Left hindlimb (tissue), 1 donor: ENCODE data around the gene CHTOP.
"Not testable (repeated sequence)": the region's sequence is repeated elsewhere in the genome, so short reads cannot be mapped to it uniquely, and the experiment has no call there.

Experiments
- DNase-seq: peaks from one replicate; pipeline ENCODE4 v3.0.0-alpha.2; 2018

Gene CHTOP

DNA sequence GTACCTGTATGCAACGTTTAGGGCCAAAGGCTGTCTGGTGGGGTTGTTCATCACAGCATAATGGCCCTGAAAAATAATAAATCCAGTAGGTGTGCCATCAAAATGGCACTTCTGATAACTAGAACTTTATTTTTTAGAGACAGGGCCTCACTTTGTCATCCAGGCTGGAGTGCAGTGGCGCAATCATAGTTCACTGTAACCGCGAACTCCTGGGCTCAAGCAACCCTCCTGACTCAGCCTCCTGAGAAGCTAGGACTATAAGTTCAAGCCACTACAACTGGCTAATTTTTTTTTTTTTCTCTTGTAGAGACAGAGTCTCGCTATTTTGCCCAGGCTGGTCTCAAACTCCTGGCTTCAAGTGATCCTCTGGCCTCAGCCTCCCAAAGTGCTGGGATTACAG lies 29.3 kb downstream of the CHTOP start:
- DNase-seq: no peak

DNA sequence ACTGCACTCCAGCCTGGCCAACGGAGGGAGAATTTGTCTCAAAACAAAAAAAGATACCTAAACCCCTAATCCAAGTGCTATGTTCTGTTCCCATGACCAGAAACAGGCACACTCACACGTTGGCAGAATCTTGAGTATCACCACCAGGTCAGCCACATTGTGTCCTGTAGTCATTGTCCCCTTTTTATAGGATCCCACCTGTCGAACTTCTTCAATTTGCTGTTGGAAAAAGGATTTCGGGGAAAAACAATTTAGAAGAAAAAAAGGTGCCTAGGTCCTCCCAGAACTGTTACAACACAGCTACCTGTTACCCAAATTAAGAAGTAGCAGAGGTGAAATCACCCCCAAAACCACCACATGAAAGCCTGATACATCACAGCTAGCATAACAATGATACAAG lies 33.6 kb downstream of the CHTOP start:
- DNase-seq: no peak

DNA sequence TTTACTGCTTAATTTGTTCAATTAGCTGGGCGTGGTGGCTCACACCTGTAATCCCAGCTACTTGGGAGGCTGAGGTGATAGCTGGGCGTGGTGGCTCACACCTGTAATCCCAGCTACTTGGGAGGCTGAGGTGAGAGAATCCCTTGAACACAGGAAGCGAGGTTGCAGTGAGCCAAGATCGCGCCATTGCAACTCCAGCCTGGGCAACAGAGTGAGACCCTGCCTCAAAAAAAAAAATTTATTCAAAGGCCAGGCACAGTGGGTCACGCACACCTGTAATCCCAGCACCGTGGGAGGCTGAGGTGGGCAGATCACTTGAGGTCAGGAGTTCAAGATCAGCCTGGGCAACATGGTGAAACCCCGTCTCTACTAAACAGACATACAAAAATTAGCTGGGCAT lies 34.8 kb downstream of the CHTOP start:
- DNase-seq: not testable (repeated sequence)

DNA sequence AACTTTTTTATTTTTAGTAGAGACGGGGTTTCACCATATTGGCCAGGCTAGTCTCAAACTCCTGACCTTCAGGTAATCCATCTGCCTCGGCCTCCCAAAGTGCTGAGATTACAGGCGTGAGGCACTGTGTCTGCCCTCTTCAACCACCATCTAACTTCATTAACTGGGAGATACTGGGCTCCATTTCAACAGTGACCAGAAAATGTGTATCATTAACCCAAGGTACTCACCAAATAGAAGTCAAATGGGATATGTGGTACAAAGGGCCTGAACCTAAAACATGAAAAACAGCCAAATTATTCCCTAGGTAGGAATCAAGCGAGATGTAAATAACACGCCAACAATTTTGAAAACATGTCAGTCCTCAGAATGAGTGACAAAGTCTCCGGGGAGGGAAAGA lies 35.7 kb downstream of the CHTOP start:
- DNase-seq: no peak

DNA sequence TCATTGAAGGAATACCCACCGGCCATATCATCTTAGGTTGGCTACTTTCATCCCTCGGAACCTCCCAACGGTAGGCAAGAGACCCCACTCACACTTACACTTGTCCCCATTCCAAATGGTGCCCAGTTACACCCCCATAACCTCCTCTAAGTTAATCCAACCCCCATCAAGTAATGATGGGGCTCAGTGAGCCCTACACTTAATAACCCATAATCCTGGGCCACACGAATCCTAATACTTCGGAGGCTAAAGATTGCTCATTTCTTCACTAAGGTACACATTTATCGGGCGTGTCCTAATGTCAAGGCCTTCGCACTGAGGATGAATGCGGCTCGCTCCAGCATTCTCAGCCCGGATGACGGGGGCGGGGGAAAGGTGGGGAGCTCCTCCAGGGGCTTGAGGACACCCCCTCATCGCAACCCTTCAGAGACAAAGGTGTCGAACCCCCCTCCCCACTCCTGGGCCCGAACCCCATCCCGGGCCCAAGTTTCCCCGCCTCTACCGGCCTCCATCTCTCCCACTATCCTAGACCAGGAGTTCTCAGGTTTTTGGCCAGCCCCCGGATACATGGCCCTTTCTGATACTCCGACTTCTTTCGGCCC lies 36.5 kb downstream of the CHTOP start:
- DNase-seq: no peak

DNA sequence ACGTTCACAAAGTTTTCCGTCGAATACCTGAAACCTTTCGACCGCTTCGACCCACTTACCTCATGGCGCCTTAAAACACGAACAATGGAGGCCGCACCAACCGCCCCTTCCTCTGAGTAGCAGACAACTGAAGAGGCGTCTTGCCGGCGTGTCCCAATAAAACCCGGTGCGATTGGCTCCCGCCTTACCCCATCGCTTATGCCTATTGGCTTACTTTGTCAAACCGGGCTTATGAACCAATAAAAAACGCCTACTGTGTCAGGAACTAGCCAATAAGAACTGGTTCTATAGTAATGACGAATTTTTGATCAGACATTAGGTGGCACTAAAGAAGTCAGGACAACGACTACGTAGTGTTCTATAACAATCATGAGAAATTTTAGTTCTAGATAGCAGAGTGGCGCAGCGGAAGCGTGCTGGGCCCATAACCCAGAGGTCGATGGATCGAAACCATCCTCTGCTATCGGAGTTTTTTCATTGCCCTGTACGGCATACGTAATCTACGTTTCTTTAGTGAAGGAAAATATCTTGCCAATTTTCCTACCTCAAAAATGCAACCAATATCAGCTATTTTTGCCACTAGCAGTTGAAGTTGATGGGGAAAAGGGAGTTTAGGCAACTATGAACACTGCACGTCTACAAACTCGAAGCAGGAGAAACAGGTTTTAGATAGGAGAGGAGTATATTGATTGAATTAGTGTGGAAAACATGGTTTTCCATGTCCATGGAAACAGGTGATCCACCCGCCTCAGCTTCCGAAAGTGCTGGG lies 37.2 kb downstream of the CHTOP start, which contains the start of gene ILF2:
Gene ILF2, minus strand, starts transcription at position 135 of the 769 bp plus-strand sequence. Its CDS starts 71 bp downstream, at position 64.
- peak; percentile 99 for DNase-seq

DNA sequence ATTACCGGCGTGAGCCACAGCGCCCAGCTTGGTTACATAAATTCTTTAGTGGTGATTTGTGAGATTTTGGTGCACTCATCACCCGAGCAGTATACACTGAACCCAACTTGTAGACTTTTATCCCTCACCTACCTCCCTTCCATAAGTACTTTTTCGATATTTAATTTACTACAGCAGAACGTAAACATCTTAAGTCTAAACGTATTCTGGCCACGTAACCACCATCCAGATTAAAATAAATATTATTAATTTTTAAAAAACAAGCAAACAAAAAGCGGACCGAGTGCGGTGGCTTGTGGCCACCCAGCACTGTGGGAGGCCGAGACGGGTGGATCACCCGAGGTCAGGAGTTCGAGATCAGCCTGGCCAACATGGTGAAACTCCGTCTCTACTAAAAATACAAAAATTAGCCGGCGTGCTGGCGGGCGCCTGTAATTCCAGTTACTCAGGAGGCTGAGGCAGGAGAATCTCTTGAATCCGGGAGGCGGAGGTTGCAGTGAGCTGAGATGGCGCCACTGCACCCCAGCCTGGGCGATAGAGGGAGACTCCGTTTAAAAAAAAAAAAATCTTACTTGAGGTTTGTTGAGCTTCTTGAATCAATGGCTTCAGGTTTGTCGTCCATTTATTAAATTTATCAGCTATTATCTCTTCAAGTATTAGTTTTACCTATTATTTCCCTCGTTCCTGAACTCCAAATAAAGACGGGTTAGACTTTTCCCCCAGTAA lies 37.9 kb downstream of the CHTOP start:
- not testable (repeated sequence) for DNase-seq

DNA sequence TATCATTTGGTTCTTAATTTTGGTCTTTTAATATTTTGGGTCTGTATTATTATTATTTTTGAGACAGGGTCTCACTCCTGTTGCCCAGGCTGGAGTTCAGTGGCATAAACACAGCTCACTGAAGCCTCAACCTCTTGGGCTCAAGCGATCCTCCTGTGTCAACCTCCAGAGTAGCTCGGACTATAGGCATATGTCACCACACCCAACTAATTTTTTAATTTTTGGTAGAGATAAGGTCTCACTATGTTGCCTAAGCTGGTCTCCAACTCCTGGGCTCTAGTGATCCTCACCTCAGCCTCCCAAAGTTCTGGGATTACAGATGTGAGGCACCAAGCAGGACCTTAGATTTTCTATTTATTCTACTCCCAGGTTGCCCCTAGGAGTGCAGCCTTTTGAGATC lies 39.6 kb downstream of the CHTOP start:
- no peak for DNase-seq

DNA sequence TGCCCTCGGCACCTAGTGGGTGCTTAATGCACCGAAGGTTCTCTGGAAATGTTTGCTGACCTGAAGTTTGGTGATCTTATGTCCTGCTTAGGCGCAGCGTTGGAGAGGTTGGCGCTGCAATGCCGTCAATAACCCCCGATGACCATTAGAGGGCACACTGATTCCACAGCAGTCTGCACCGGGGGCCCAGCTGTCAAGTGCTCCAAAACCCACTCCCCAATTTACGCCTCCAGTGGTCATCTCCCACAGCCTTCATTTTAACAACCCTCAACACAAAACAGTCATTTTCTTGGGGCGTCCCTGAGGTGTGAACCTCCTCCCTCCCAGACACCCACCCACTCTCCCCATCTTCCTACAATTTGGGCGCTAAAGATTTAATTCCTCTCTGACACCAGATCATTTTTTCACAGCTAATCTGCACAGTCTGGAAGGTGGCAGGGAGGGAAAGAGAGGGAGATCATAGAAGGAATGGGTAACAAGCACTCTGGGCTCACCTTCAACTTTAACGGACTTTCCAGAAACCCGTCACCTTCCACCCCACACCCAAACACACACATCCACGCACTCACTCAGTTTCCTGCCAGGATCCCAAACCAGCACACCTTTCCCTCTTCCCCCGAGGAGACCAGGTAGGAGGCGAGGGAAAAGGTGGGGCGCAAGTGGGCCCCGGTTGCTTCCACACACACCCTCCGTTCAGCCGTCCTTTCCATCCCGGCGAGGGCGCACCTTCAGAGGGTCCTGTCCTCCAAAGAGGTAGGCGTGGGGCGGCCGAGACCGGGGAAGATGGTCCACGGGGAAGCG lies 44.1 kb downstream of the CHTOP start:
- peak; percentile 25 for DNase-seq

DNA sequence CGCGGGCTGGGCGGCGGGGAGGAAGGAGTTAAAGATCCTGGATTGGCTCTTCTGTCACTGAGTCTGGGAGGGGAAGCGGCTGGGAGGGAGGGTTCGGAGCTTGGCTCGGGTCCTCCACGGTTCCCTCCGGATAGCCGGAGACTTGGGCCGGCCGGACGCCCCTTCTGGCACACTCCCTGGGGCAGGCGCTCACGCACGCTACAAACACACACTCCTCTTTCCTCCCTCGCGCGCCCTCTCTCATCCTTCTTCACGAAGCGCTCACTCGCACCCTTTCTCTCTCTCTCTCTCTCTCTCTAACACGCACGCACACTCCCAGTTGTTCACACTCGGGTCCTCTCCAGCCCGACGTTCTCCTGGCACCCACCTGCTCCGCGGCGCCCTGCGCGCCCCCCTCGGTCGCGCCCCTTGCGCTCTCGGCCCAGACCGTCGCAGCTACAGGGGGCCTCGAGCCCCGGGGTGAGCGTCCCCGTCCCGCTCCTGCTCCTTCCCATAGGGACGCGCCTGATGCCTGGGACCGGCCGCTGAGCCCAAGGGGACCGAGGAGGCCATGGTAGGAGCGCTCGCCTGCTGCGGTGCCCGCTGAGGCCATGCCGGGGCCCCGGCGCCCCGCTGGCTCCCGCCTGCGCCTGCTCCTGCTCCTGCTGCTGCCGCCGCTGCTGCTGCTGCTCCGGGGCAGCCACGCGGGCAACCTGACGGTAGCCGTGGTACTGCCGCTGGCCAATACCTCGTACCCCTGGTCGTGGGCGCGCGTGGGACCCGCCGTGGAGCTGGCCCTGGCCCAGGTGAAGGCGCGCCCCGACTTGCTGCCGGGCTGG lies 44.9 kb downstream of the CHTOP start, which contains the start of gene NPR1:
Gene NPR1, plus strand, starts transcription at position 170 of the 818 bp plus-strand sequence. Its CDS starts 421 bp downstream, at position 591.
- peak; percentile 60 for DNase-seq

DNA sequence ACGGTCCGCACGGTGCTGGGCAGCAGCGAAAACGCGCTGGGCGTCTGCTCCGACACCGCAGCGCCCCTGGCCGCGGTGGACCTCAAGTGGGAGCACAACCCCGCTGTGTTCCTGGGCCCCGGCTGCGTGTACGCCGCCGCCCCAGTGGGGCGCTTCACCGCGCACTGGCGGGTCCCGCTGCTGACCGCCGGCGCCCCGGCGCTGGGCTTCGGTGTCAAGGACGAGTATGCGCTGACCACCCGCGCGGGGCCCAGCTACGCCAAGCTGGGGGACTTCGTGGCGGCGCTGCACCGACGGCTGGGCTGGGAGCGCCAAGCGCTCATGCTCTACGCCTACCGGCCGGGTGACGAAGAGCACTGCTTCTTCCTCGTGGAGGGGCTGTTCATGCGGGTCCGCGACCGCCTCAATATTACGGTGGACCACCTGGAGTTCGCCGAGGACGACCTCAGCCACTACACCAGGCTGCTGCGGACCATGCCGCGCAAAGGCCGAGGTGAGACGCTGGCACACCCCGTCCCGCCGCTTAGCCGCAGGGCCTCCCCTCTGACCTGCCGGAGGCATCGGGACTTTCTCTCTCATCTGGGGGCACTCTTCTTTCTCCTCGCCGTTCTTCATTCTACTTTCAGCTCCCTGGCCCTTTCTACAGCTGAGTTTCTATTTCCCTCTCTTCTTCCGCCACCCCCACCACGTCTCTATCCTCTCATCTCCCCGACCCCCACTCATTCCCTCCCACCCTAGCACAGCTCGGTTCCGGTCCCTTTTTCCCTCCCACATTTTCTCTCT lies 45.7 kb downstream of the CHTOP start:
- DNase-seq: no peak

DNA sequence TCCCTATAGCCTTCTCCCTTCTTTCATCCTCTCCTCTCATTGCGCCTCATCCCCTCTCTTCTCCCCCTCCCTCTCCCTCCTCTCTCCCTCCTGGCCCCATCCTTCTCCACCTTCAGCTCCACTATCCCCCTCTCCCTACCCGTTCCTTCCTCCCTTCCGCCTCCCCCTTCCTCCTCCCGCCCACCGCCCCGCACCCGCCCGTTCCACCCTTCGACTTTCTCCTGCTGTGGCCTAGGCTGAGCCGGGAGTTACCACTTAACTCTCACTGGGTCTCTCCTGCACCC lies 46.2 kb downstream of the CHTOP start:
- no peak for DNase-seq

DNA sequence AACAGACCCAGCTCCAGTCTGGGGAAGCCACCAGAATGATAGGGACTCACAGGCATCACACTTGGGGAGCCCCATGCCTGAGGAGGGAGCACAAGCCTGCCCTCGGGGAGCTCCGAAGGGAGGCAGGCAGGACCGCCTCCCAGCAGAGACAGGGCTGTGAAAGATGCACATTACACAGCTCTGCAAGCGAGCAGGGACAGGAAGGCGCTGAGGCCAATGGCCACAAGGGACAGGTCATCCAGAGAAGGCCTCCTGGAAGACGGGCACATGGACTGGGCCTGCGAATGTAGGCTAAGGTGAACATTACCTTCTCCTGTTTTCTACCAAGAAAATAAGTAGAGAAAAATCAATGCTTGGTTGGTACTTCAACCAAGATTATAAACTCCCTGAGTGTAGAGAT lies 48.9 kb downstream of the CHTOP start:
- DNase-seq: peak; percentile 7

DNA sequence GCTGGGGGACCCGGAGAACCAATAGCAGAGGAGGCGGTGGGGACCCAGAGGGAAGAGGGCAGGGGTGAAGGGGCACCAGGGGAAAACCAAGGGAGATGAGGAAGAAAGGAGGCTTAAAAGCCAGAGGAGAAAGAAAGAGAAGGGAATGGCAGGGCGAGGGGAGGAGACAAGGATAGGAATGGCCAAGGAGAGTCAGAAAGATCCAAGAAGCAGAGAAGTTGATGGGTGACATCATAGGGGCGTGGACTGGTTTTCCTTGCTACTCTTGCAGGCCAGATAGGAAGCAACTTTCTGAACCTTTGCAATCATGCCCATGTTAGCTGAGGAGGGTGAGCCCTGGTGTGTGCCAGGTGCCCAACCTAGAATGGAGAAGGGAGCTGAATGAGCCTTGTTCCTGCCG lies 50.0 kb downstream of the CHTOP start:
- DNase-seq: no peak

DNA sequence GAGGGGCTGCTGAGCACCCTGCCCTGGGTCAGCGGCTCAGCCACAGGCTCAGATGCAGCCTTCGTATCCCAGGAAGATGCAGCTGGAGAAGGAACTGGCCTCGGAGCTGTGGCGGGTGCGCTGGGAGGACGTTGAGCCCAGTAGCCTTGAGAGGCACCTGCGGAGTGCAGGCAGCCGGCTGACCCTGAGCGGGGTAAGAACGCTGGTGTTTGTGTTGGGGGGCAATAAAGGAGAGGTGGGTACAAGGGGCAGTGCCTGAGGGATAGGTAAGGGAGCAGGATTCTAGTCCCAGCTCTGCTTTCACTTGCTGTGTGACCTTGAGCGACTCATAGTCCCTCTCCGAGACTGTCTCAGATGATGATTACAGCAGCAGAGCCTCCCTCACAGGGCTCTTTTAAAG lies 51.0 kb downstream of the CHTOP start:
- no peak for DNase-seq

DNA sequence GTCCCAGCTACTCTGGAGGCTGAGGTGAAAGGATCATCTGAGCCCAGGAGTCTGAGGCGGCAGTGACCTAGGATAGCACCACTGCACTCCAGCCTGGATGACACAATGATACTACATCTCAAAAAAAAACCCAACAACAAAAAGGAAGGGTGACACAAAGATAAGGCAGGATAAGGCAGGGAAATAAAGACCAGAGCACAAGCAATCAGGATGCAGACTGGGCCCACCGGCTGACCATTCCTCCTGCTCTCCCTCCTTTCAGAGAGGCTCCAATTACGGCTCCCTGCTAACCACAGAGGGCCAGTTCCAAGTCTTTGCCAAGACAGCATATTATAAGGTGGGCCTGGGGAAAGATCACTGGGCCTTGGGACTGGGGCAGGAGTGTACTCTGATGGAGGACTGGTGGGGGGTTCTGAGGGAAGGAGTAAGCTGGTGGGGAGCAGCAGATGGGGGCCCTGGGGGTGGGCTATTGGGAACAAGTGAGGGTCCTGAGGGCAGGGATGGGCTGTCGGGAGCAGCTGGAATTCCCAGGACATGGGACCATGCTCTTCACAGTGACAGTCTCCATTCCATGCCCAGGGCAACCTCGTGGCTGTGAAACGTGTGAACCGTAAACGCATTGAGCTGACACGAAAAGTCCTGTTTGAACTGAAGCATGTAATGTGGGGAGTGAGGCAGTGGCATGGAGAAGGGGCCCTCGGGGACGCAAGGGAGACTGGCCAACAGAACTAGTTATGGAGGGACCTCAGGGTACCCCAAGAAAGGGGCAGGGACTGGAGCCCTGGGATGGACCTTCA lies 51.9 kb downstream of the CHTOP start:
- no peak for DNase-seq

DNA sequence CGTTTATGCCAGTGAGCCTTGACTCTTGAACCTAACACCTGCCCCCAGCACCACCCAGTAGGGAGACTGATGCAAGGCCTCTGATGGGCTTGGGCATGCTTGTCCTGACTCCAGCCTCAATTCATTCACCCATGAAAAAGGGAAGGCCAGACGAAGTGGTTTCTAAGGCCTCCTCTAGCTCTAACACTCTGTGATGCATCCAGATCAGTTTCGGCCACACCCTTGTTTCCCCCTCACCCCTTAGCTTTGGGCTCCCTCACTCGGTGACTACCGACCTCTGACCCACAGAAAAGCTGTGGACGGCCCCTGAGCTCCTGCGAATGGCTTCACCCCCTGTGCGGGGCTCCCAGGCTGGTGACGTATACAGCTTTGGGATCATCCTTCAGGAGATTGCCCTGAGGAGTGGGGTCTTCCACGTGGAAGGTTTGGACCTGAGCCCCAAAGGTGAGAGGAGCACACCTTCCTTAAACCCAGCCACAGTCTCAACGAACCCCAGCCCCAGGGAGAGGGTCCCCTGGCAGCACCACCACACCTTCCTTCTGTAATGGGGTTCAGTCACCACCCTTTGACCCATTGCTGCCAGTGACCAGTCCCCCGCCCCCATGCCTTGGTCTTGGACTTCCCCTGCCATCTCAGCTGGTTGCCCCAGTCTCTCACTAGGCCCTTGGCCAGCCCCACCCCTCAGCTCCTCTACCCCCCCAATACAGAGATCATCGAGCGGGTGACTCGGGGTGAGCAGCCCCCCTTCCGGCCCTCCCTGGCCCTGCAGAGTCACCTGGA lies 53.7 kb downstream of the CHTOP start:
- DNase-seq: no peak

DNA sequence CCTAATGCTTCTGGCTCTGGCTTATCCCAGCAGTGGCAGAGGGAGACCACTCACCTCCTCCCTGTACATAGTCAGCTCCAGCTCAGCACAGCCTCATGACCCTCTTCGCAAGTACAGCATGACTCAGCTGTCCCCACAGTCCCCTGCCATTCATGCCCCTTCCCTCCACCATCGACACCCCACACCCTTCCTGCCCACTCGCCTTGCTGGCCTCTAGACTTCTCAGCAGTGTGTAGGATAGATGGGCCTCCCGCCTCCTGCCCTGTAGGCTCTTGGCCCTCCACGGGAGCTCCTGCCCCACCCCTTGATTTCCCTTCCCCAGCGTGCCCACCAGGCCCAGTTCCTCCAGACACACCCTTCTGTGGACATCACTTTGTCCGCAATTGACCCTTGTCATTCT lies 54.4 kb downstream of the CHTOP start:
- no peak for DNase-seq

DNA sequence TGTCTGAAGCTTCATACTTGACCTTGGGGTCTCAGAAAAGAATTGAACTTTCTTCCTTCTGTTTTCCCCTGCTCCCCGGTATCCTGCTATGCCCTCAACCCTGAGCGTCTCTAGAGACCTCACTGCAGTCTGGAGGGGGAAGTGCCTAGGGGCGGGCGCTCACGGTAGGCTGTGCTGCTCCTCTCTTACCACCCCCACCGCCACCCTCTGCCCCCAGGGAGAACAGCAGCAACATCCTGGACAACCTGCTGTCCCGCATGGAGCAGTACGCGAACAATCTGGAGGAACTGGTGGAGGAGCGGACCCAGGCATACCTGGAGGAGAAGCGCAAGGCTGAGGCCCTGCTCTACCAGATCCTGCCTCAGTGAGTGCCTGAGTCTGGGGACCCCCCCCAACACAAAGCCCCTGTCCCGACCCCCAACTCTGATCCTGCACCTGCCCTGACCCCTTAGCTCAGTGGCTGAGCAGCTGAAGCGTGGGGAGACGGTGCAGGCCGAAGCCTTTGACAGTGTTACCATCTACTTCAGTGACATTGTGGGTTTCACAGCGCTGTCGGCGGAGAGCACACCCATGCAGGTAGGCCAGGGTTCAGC lies 55.0 kb downstream of the CHTOP start:
- no peak for DNase-seq
